Measurements from ENCODE around the gene RNASE8.

- TF ChIP-seq, protein P1, sequence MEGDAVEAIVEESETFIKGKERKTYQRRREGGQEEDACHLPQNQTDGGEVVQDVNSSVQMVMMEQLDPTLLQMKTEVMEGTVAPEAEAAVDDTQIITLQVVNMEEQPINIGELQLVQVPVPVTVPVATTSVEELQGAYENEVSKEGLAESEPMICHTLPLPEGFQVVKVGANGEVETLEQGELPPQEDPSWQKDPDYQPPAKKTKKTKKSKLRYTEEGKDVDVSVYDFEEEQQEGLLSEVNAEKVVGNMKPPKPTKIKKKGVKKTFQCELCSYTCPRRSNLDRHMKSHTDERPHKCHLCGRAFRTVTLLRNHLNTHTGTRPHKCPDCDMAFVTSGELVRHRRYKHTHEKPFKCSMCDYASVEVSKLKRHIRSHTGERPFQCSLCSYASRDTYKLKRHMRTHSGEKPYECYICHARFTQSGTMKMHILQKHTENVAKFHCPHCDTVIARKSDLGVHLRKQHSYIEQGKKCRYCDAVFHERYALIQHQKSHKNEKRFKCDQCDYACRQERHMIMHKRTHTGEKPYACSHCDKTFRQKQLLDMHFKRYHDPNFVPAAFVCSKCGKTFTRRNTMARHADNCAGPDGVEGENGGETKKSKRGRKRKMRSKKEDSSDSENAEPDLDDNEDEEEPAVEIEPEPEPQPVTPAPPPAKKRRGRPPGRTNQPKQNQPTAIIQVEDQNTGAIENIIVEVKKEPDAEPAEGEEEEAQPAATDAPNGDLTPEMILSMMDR (IDR thresholded peaks at IDR 0.05): no peak
- TF ChIP-seq TCF7L2 (IDR thresholded peaks at IDR 0.05; ENCODE audit: low read depth, low read length) (no peak), POLR2AphosphoS5 (IDR thresholded peaks at IDR 0.05; ENCODE audit: low read depth, low read length) (no peak), SIN3A (IDR thresholded peaks at IDR 0.05; ENCODE audit: borderline replicate concordance, insufficient read depth, low read depth, low read length) (no peak)
- TF ChIP-seq, protein P2, sequence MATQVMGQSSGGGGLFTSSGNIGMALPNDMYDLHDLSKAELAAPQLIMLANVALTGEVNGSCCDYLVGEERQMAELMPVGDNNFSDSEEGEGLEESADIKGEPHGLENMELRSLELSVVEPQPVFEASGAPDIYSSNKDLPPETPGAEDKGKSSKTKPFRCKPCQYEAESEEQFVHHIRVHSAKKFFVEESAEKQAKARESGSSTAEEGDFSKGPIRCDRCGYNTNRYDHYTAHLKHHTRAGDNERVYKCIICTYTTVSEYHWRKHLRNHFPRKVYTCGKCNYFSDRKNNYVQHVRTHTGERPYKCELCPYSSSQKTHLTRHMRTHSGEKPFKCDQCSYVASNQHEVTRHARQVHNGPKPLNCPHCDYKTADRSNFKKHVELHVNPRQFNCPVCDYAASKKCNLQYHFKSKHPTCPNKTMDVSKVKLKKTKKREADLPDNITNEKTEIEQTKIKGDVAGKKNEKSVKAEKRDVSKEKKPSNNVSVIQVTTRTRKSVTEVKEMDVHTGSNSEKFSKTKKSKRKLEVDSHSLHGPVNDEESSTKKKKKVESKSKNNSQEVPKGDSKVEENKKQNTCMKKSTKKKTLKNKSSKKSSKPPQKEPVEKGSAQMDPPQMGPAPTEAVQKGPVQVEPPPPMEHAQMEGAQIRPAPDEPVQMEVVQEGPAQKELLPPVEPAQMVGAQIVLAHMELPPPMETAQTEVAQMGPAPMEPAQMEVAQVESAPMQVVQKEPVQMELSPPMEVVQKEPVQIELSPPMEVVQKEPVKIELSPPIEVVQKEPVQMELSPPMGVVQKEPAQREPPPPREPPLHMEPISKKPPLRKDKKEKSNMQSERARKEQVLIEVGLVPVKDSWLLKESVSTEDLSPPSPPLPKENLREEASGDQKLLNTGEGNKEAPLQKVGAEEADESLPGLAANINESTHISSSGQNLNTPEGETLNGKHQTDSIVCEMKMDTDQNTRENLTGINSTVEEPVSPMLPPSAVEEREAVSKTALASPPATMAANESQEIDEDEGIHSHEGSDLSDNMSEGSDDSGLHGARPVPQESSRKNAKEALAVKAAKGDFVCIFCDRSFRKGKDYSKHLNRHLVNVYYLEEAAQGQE (IDR thresholded peaks at IDR 0.05; ENCODE audit: insufficient read depth in 1 of 2, low read depth in 2 of 2, low read length in 1 of 2): no peak
These were observed 30.7 kb upstream of the RNASE8 start for GRCh38 chr14:21026988-21027315.

Data from Panc1 (cell line).